ENCODE data around the gene CSNK2B.

The CSNK2B gene

DNA sequence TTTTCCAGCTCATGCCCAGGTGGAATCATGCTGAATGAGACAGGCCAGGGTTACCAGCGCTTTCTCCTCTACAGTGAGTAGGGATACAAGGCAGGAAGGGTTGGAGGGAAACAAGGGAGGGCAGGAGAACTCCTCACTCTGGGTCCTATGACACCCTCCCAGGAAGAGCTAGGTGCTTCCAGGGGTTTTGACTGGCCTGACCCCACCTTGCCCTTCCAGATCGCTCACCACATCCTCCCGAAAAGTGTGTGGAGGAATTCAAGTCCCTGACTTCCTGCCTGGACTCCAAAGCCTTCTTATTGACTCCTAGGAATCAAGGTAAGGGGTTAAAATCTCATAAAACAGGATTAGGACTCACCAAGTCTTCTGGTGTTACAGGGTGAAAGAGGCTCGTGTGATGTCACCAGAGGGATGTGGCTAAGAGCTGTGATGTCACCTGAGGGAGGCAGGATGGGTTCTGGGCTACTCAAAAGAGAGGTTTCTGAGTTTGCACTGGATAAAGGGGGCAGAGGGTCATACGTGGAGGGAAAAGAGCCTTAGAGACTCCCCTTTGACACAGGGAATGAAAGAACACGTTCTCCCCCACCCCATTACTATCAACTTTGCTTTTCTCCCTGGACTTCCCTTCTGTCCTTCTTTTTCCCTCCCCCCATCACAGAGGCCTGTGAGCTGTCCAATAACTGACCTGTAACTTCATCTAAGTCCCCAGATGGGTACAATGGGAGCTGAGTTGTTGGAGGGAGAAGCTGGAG is 8.3 kb upstream of the CSNK2B start (continued):
- TF ChIP-seq ZNF692 (tag by site-specific recombination; IDR thresholded peaks at IDR 0.05) (no peak), ZNF549 (tag by site-specific recombination; IDR thresholded peaks at IDR 0.05) (no peak), GLI4 (tag by site-specific recombination; IDR thresholded peaks at IDR 0.05) (no peak), ZNF629 (tag by site-specific recombination; IDR thresholded peaks at IDR 0.05) (peak; percentile 96), ZNF426 (tag by site-specific recombination; IDR thresholded peaks at IDR 0.05) (no peak), ZBTB1 (tag by site-specific recombination; IDR thresholded peaks at IDR 0.05) (no peak), ZNF26 (tag by site-specific recombination; IDR thresholded peaks at IDR 0.05) (no peak), ZIC2 (tag by site-specific recombination; IDR thresholded peaks at IDR 0.05) (no peak), ZNF623 (tag by site-specific recombination; IDR thresholded peaks at IDR 0.05) (no peak), BCL11B (tag by site-specific recombination; IDR thresholded peaks at IDR 0.05; ENCODE audit: low read depth) (no peak), PRDM6 (tag by site-specific recombination; IDR thresholded peaks at IDR 0.05) (no peak), ZNF341 (tag by site-specific recombination; IDR thresholded peaks at IDR 0.05; ENCODE audit: low read depth) (no peak), ZNF560 (tag by site-specific recombination; IDR thresholded peaks at IDR 0.05; ENCODE audit: borderline replicate concordance) (no peak), ZBTB8A (tag by site-specific recombination; IDR thresholded peaks at IDR 0.05) (no peak), ZNF449 (tag by site-specific recombination; IDR thresholded peaks at IDR 0.05) (no peak), ZNF624 (tag by site-specific recombination; IDR thresholded peaks at IDR 0.05) (no peak), ZNF140 (tag by site-specific recombination; IDR thresholded peaks at IDR 0.05) (no peak), ZXDB (tag by site-specific recombination; IDR thresholded peaks at IDR 0.05) (no peak), ZNF561 (tag by site-specific recombination; IDR thresholded peaks at IDR 0.05; ENCODE audit: borderline replicate concordance) (no peak), ZNF292 (tag by site-specific recombination; IDR thresholded peaks at IDR 0.05; ENCODE audit: borderline replicate concordance, low read depth) (no peak), ZNF585B (tag by site-specific recombination; IDR thresholded peaks at IDR 0.05) (no peak), ZNF398 (tag by site-specific recombination; IDR thresholded peaks at IDR 0.05) (peak; percentile 84), ZNF184 (tag by site-specific recombination; IDR thresholded peaks at IDR 0.05) (no peak), SALL2 (tag by site-specific recombination; IDR thresholded peaks at IDR 0.05; ENCODE audit: borderline replicate concordance) (no peak)
- TF ChIP-seq, protein P1, sequence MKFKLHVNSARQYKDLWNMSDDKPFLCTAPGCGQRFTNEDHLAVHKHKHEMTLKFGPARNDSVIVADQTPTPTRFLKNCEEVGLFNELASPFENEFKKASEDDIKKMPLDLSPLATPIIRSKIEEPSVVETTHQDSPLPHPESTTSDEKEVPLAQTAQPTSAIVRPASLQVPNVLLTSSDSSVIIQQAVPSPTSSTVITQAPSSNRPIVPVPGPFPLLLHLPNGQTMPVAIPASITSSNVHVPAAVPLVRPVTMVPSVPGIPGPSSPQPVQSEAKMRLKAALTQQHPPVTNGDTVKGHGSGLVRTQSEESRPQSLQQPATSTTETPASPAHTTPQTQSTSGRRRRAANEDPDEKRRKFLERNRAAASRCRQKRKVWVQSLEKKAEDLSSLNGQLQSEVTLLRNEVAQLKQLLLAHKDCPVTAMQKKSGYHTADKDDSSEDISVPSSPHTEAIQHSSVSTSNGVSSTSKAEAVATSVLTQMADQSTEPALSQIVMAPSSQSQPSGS (tag by site-specific recombination; IDR thresholded peaks at IDR 0.05; ENCODE audit: low read depth) = peak; percentile 89
- TF ChIP-seq, protein P2, sequence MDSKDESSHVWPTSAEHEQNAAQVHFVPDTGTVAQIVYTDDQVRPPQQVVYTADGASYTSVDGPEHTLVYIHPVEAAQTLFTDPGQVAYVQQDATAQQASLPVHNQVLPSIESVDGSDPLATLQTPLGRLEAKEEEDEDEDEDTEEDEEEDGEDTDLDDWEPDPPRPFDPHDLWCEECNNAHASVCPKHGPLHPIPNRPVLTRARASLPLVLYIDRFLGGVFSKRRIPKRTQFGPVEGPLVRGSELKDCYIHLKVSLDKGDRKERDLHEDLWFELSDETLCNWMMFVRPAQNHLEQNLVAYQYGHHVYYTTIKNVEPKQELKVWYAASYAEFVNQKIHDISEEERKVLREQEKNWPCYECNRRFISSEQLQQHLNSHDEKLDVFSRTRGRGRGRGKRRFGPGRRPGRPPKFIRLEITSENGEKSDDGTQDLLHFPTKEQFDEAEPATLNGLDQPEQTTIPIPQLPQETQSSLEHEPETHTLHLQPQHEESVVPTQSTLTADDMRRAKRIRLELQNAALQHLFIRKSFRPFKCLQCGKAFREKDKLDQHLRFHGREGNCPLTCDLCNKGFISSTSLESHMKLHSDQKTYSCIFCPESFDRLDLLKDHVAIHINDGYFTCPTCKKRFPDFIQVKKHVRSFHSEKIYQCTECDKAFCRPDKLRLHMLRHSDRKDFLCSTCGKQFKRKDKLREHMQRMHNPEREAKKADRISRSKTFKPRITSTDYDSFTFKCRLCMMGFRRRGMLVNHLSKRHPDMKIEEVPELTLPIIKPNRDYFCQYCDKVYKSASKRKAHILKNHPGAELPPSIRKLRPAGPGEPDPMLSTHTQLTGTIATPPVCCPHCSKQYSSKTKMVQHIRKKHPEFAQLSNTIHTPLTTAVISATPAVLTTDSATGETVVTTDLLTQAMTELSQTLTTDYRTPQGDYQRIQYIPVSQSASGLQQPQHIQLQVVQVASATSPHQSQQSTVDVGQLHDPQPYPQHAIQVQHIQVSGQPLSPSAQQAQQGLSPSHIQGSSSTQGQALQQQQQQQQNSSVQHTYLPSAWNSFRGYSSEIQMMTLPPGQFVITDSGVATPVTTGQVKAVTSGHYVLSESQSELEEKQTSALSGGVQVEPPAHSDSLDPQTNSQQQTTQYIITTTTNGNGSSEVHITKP (tag by site-specific recombination; IDR thresholded peaks at IDR 0.05) = peak; percentile 84
